ENCODE results near the gene SLC34A1.
"Not testable (repeated sequence)": the region's sequence is repeated elsewhere in the genome, so short reads cannot be mapped to it uniquely, and the experiment has no call there.

The SLC34A1 gene, protein sequence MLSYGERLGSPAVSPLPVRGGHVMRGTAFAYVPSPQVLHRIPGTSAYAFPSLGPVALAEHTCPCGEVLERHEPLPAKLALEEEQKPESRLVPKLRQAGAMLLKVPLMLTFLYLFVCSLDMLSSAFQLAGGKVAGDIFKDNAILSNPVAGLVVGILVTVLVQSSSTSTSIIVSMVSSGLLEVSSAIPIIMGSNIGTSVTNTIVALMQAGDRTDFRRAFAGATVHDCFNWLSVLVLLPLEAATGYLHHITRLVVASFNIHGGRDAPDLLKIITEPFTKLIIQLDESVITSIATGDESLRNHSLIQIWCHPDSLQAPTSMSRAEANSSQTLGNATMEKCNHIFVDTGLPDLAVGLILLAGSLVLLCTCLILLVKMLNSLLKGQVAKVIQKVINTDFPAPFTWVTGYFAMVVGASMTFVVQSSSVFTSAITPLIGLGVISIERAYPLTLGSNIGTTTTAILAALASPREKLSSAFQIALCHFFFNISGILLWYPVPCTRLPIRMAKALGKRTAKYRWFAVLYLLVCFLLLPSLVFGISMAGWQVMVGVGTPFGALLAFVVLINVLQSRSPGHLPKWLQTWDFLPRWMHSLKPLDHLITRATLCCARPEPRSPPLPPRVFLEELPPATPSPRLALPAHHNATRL

DNA sequence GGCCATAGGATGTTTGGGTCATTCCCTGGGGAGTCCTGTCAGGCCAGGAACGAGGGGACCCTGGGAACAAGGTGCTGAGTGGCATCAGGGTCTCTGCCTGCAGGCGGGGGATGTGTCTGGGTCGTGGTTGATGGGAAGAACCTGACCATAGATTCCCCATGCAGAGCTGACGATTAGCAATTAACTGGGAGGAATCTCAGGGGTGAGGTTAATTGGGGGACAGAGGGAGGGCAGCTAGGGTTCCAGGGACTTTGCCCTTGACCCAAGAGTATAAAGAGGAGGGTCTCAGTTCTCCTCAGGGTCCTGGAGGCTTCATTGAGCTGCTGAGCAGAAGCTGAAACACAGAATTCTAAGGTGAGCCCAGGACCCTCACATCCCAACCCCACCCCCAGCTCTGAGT lies at the start of gene SLC34A1:
SLC34A1 (plus strand) TSS at position 301 of the 400 bp plus-strand sequence. CDS start 1,308 bp downstream, outside the sequence.
- no peak for DNase-seq (ENCODE audit: low spot score)

DNA sequence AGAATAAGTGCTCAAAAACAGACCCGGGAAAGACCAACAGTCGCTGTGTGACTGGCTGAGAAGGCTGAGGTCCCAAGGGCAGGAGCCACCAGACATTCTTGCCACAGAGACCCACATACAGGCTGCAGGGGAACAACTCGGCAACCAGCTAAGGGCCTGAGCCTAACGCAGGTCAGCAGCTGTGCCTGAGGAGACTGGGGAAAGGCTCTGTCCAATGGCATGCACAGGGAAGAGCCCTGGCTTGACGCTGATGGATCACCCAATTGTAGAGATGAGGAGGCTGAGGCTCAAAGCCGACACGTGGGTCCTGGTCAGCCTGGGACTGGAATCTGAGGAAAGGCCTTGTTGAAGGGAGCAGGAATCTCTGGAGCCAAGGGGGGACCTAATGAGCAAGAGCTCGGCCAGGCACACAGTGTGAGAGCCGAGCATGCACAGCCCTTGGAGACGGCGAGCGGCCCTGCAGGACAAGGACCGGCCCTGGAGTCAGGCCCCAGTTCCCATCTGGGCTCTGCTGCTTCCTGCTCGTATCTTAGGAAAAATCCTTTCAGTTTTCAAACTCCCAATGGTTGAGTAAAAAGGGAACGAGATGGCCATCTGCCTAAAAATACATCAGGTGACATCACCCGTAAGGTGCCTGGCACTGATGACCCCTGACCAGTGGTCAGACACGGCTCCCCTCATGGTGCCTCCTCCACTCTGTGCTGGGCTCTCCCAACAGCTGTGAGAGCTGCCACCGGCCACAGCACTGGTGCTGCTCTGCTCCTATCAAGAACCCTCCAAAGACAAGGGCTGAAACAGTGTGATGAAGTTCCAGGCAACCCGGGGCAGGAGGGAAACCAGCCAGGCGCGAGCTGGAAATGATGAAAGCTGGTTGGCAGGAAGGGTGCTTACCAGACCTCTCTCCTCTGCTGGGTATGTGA lies 49.2 kb upstream of the SLC34A1 start:
- no peak for DNase-seq (ENCODE audit: low spot score)

DNA sequence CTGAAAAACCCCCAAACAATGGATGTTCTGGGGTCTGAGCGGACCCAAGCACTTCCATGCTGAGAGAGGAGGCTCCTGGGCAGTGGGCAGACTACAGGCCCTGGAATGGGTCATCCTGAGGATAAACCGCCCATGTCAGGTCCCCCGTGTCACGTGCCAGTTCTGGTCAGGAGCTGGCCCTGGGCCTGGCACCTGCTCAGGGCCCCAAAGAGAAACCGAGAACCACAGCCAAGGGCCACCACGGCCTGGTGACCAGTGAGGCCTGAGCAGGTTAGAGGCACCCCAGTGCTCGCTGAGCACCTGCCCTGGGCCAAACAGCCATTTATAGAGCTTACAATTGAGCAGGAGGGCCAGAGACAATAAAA lies 48.6 kb upstream of the SLC34A1 start:
- no peak for DNase-seq (ENCODE audit: low spot score)

DNA sequence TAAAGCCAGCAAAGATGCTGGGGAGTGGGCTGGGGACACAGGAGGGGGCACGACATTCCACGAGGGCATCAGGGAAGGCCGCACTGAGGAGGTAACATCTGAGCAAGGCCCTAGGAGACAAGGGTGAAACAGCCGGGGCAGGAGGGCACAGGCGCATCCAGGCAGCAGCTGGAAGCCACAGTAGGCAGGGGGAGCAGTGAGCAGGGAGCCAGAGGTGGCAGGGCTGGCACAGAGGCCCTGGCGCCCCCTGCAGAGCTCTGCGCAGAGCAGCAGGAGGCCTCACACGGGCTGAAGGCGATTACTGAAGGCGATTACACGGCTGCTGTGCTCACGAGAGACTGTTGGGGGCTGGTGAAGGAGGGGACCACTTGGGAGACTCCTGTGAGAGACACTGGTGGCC lies 48.1 kb upstream of the SLC34A1 start:
- peak; percentile 52 for DNase-seq (ENCODE audit: low spot score)

DNA sequence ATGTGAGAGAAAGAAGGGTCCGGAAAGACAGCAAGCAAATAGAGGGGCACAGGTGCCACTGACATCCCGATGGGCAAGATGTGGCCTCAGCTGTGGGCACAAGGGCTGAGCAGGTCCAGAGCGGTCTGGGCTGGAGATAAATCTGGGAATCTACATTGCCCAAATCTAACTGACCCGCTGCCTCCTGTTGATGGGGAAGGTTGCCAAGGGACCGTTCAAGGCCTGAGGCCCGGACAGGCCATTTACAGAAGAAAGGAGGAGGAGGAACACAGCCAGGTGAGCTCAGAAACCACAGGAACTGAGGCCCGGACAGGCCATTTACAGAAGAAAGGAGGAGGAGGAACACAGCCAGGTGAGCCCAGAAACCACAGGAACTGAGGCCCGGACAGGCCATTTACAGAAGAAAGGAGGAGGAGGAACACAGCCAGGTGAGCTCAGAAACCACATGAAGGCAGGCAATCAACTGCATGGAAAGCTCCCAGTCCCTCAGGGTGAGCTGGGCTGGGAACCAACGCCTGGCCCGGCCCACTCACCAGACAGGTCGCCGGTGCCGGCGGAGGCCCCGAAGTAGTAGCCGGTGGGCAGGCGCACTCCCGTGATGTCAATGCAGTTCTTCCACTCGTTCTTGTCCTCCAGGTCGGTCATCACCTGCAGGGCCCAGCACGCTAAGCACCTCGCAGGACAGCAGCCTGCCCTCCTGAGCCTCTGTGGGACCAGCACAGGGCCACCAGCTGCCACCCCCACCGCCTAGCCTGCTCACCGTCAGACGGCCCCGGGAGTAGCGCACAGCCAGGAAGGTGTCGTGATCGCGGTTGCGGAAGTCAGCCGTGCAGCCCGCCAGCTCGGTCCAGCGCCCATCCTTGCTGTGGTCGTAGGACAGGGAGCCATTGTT lies 47.4 kb upstream of the SLC34A1 start:
- no peak for DNase-seq (ENCODE audit: low spot score)

DNA sequence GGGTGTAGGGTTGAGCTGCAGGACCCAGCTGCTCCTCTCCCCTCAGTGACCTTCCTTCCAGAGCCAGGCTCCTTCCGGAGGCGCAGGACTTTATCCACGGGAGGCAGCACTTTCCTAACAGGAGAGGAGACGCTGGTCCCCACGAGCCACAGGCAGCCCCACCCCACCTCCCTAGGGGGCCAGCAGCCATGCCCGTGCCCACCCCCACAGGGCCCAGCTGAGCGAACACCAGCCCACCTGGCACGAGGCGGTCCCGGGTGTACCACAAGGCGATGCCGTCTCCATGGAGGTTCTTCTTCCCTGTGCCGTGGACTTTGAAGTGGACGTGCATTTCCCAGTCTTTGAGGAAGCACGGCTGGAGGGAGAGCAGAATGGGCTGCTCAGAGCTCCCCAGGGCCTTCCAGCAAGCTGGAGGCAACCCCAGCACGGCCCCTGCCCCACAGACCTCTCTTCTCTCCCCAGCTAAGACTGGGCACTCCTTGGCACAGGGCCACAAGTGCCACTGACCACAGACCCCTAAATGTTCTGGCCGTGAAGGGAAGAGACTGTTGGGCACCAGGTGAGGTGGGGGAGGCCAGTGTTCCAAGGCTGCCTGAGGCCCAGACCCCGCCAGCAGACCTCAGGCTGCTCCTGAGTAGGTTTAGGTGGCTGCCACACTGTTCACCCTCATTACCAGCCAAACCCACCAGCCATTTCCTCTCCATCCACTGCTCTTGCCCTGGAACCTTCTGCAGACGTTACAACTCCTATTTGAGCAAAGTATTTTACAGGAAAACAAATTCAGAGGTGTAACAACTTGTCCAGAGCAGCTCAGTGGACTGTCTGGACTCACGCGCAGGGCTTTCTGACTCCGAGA lies 45.8 kb upstream of the SLC34A1 start:
- DNase-seq (ENCODE audit: low spot score) = no peak

DNA sequence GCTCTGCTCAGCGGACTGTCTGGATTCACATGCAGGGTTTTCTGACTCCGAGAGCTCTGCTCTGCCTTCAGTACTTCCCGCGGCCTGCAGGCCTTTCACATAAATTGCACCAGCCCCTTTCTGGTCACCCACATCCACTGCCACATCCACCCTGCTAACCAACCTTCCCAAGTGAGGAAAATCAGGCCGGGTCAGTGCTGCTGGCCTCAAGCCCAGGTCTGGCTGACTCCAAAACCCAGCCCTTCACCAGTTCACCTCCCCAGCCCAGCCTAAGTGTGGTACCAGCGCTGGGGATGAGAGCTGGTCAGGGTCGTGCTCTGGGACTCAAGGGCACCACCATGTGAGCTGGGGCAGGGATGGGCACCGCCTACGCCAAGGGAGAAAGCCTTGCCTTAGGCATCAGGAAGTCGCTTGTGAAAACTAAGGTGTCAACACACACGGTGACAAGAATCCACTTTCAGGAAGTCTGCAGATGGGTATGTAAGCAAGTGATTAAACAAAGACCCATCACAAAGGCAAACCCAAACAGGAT lies 45.1 kb upstream of the SLC34A1 start:
- no peak for DNase-seq (ENCODE audit: low spot score)

DNA sequence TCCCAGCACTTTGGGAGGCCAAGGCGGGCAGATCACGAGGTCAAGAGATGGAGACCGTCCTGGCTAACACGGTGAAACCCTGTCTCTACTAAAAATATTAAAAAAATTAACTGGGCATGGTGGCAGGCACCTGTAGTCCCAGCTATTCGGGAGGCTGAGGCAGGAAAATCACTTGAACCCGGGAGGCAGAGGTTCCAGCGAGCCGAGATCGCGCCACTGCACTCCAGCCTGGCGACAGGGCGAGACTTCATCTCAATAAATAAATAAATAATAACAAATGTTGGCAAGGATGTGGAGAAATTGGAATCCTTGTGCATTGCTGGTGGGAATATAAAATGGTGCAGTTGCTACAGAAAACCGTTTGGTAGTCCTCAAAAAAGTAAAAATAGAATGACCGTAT lies 41.2 kb upstream of the SLC34A1 start:
- not testable (repeated sequence) for DNase-seq (ENCODE audit: low spot score)

DNA sequence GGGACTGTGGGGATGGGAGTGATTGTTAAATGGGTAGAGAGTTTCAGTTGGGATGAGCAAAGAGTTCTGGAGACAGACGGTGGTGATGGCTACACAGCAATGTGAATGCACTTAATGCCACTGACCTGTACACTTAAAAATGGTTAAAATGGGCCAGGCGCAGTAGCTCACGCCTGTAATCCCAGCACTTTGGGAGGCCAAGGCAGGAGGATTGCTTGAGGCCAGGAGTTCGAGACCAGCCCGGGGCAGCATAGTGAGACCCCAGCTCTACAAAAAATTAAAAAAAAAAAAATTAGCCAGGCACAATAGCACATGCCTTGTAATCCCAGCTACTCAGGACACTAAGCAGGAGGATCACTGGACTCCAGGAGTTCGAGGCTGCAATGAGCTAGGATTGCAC lies 40.5 kb upstream of the SLC34A1 start:
- DNase-seq (ENCODE audit: low spot score) = no peak

DNA sequence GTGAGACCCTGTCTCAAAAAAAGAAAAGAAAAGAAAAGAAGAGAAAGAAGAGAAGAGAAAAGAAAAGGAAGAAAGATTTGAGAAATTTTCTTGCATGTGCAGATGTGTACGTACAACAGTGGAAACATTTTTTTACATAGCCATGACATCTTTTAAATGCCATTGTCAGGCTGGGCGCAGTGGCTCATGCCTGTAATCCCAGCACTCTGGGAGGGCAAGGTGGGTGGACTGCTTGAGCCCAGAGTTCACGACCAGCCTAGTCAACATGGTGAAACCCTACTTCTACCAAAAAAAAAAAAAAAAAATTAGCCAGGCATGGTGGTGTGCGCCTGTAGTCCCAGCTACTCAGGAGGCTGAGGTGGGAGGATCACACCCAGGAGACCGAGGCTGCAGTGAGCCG lies 39.3 kb upstream of the SLC34A1 start:
- no peak for DNase-seq (ENCODE audit: low spot score)

DNA sequence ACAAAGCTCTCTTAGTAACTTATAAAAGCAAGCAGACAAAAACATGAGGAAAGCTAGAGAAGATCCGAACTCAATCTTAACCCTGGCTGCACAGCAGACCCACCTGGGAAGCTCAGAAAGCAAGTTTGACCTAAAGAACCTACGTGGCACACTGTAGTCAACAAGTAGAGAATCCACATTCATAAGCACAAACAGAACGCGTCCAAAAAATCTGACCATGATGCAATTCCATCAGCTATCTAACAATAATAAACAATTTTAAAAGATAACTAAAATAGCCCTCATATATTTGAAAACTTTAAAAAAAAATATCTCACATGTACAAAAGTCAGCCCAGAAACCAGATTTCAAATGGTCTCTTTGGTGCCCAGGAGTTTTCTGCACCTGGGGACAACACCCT lies 37.4 kb upstream of the SLC34A1 start:
- no peak for DNase-seq (ENCODE audit: low spot score)

DNA sequence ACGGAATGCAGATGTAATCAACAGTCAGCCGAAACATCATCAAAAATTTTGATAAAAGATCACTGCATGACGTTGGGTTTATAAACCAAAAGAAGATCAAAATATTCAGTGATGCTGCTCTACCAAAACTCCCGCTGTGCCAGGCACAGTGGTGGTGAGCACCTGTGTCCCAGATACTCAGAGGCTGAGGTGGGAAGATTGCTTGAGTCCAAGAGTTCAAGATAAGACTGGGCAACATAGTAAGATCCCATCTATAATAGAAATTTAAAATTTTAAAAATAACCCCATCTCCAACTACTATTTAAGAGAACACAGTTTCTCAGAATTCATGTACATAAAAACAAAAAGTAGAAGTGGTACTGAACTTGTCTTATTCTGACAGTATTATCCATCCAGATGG lies 36.5 kb upstream of the SLC34A1 start:
- no peak for DNase-seq (ENCODE audit: low spot score)

DNA sequence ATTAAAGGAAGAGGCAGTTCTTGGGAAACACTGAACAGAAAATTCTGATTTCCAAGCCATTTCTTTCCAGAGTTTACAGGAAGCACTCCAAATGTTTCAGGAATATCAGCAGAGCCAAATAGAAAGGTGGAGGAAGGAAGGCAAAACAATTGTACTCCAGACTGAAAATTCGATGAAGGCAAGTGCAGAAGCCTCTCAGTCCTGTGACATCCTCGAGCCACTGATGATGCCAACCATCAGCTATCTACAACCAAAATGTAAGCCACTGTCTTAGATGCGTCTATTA lies 34.9 kb upstream of the SLC34A1 start:
- DNase-seq (ENCODE audit: low spot score) = no peak

DNA sequence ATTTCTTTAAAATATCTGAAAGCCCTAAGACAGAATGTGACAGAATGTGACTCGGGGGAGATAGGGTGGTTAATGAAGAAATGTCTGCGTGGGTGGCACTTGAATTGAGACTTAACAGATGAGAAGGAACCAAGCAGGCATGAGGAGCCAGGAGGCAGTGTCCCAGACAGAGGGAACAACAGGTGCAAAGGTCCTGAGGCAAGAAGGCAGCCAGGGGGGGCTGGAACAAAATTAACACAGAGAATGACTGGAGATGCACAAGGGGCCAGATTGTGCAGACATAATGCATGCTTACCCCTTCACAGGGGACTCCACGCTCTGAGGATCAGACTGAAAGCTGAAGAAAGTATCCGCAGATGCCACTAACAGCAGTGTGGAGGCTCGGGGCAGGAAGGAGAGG lies 34.5 kb upstream of the SLC34A1 start:
- no peak for DNase-seq (ENCODE audit: low spot score)

DNA sequence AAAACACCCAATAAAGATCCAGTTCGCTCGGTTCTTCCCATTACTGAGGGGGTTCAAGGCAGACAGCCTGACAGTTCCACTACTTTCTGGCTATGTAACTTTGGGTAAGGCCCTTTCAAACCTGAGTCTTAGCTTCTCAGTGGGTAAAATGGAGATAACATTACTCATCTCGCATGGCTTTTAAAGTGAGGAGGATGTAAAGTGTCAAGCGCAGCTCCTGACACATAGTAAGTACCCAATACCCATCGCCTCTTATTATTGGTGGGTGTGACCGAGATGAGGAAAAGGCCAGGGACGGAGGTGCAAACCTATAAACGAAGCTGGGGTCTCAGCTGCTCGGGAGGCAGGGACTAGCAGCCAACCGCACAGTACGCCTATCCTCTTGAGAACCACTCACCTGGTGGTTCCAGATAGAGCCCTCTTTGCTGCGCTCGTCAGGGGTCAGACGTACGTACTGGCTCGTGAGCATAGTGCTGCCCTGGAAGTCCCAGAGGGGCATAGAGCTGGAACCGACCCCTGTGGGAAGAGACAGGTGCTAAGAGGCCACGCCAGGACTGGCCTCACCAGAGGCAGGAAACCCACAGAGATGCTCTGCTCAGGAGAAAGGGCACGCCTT lies 33.4 kb upstream of the SLC34A1 start:
- no peak for DNase-seq (ENCODE audit: low spot score)

DNA sequence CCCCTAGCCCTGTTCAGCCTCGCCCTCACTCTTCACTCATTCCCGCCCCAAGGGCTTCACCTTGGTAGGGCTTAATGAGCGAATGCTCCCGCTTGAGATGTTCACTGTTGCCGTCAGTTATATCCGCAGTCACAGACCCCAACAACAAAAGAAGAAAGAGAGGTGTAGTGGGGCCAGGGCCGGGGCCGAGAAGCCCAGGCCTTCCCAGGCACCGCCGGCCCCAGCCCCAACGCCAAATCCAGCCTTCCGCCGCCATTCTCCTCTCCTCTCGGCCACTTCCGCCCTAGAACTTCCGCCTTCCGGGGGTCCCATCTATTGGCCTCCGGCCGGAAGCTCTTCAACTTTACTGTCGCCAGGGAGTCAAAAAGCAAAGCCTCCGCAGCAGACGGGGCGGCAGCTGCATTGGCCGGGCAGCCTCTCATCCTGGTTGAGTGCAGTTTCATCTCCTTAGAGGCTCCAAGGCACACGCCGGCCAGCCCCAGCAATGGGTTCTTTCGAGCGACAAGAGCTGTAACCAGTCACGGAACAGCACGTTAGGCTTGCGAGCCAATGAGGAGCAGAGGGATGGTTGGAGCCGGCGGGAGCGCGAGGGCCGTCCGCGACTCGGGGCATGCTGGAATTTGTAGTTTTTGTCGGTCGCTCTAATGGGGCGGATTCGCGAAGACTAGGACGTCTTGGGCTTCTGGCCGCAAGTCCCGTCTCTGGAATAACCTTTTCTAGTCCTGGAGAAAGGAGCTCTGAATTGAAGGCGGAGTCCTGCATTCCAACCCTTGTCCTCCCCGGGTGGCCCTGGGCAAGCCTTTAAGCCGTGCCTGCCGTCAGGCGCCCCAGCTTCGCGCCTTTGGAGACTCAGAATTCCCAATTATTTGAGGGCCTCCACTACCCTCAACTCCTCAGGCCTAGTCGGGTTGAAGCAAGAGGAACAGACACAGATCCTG lies 32.6 kb upstream of the SLC34A1 start, which contains the start of gene LMAN2:
LMAN2 (minus strand) TSS at position 277 of the 938 bp plus-strand sequence; CDS start at position 256, 21 bp downstream.
- peak; percentile 97 for DNase-seq (ENCODE audit: low spot score)

DNA sequence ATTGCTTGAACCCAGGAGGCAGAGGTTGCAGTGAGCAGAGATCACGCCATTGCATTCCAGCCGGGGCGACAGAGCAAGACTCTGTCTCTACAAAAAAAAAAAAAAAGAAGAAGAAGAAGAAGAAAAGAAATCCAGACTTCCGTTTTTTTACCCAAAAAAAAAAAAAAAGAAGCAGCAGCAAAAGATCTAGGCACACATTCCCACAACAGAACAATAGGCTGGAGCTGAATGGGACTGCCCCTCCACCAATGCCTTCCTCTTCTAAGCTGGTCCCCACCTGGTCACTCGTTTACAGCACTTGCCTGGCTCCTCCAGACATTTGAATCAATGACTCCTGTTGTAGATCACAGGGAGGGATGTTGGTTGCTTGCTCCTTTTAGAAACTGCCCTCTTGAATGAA lies 31.1 kb upstream of the SLC34A1 start:
- no peak for DNase-seq (ENCODE audit: low spot score)

DNA sequence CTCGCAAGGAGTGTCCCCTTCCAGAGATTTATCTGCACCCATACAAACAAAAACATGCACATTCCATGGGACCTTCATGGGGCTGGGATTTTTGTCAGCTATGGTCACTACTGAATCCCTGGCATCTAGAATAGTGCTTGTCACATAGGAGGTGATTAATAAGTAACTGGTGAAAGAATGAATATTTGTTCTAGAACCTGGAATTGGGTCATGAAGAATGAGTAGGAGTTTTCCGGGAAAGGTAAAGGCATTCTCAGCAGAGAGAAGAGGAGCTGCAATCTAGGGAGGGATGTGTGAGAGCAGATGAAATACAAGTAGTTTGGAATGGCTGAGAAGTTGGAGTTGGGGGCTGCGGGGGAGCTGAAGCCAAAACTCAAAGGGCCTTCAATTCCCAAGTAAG lies 30.0 kb upstream of the SLC34A1 start:
- no peak for DNase-seq (ENCODE audit: low spot score)

DNA sequence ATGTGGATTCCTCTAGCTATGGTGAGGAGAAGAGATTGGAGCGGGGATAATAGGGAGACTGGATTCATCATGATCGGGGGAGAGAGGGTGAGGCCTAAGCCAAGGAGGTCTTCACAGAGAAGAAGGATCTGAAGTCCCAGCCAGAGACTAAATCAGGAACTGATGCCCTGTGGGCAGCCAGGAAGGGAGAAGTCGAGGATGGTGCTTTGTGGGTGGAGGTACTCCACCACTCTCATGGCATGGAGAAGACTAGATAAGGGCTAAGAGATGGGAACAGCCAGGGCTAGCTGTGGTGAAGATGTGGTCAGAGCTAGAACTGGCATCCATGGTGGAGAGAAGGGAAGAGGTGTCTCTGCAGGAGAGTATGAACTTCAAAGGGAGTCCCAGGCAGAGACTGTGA lies 29.5 kb upstream of the SLC34A1 start:
- no peak for DNase-seq (ENCODE audit: low spot score)

Data from HuH-7 (cell line).